Neural cell (in vitro differentiated cells): ENCODE results near the gene EPC2. TPM values are rescaled to one million over a fixed set of nuclear protein-coding genes. Genes with fewer than 3 reads are reported as not detected.

ENCODE experiments used
- H2AFZ ChIP-seq: fragments of 200-600, 300-800 bp; sonication (generic), shearing (Covaris generic); 2 replicates; pipeline ENCODE4 v1.6.0; 2014; ENCODE audit warnings: low read depth, mild to moderate bottlenecking, antibody characterized with exemption, low read length, moderate library complexity
- H3F3A ChIP-seq: fragments of 200-600 bp; shearing (Covaris generic); 2 replicates; pipeline ENCODE4 v1.6.1; 2016; ENCODE audit warnings: mild to moderate bottlenecking, moderate library complexity, mixed read lengths, antibody characterized with exemption, low read length; ENCODE audit not compliant: insufficient read depth, poor library complexity, severe bottlenecking
- H3K27ac ChIP-seq: fragments of 200-600, 300-800 bp; sonication (generic), shearing (Covaris generic); 2 replicates; pipeline ENCODE4 v1.5.1; 2014; ENCODE audit warnings: mild to moderate bottlenecking, low read length, moderate library complexity
- H3K27me3 ChIP-seq: fragments of 300-800, 200-600 bp; sonication (generic), shearing (Covaris generic); 2 replicates; pipeline ENCODE4 v1.6.0; 2014; ENCODE audit warnings: mild to moderate bottlenecking, low read depth, low read length, moderate library complexity; ENCODE audit not compliant: insufficient read depth
- H3K36me3 ChIP-seq: fragments of 300-800, 200-600 bp; sonication (generic), shearing (Covaris generic); 2 replicates; pipeline ENCODE4 v1.5.1; 2014; ENCODE audit warnings: mild to moderate bottlenecking, antibody characterized with exemption, low read length, moderate library complexity; ENCODE audit not compliant: insufficient read depth
- H3K4me2 ChIP-seq: fragments of 300-800, 200-600 bp; sonication (generic), shearing (Covaris generic); 2 replicates; pipeline ENCODE4 v1.6.0; 2014; ENCODE audit warnings: mild to moderate bottlenecking, low read length
- H3K4me3 ChIP-seq: fragments of 300-800, 200-600 bp; sonication (generic), shearing (Covaris generic); 2 replicates; pipeline ENCODE4 v1.5.1; 2014; ENCODE audit warnings: mild to moderate bottlenecking, low read length, moderate library complexity
- H3K79me2 ChIP-seq: fragments of 200-600 bp; shearing (Covaris generic); replicated peaks from 2 replicates; pipeline ENCODE4 v1.6.0; 2014; ENCODE audit warnings: mild to moderate bottlenecking, low read length, moderate library complexity; ENCODE audit not compliant: insufficient read depth
- H3K9ac ChIP-seq: fragments of 300-800, 200-600 bp; sonication (generic), shearing (Covaris generic); 2 replicates; pipeline ENCODE4 v1.6.1; 2016; ENCODE audit warnings: mild to moderate bottlenecking, low read length, mixed read lengths
- H3K9me2 ChIP-seq: fragments of 200-600 bp; shearing (Covaris generic); 2 replicates; pipeline ENCODE4 v1.6.1; 2016; ENCODE audit warnings: mild to moderate bottlenecking, low read length, mixed read lengths; ENCODE audit not compliant: insufficient read depth
- H3K9me3 ChIP-seq: fragments of 200-600, 300-800 bp; sonication (generic), shearing (Covaris generic); 2 replicates; pipeline ENCODE4 v1.6.1; 2016; ENCODE audit warnings: mild to moderate bottlenecking, mixed run types, low read length, moderate library complexity, mixed read lengths
- H4K20me1 ChIP-seq: fragments of 200-600 bp; shearing (Covaris generic); 2 replicates; pipeline ENCODE4 v1.6.1; 2016; ENCODE audit warnings: mild to moderate bottlenecking, mixed run types; ENCODE audit not compliant: insufficient read depth
- CTCF ChIP-seq: fragments of 450-650 bp; IDR thresholded peaks from 2 replicates; pipeline ENCODE4 v1.5.1; 2014; ENCODE audit warnings: antibody characterized with exemption, mild to moderate bottlenecking, moderate library complexity; ENCODE audit not compliant: poor library complexity, severe bottlenecking
- EP300 ChIP-seq: fragments of 450-650 bp; conservative IDR thresholded peaks from 2 replicates; pipeline ENCODE4 v1.6.1; 2014; ENCODE audit warnings: antibody characterized with exemption, mild to moderate bottlenecking, moderate library complexity; ENCODE audit not compliant: poor library complexity, severe bottlenecking
- EZH2 ChIP-seq: fragments of 200-600, 300-800 bp; shearing (Covaris generic), sonication (generic); IDR thresholded peaks from 2 replicates; pipeline ENCODE4 v1.6.1; 2014; ENCODE audit warnings: antibody characterized with exemption, low read length, borderline replicate concordance, mild to moderate bottlenecking; ENCODE audit not compliant: insufficient read depth, poor library complexity, severe bottlenecking
- MXI1 ChIP-seq: fragments of 450-650 bp; conservative IDR thresholded peaks from 2 replicates; pipeline ENCODE4 v1.6.1; 2014; ENCODE audit warnings: antibody characterized with exemption, mild to moderate bottlenecking; ENCODE audit not compliant: poor library complexity, severe bottlenecking
- POLR2AphosphoS5 ChIP-seq: IDR thresholded peaks from 2 replicates; pipeline ENCODE4 v1.6.1; 2012
- RAD21 ChIP-seq: fragments of 450-650 bp; conservative IDR thresholded peaks from 2 replicates; pipeline ENCODE4 v1.6.1; 2014; ENCODE audit warnings: antibody characterized with exemption, mild to moderate bottlenecking, moderate library complexity
- REST ChIP-seq: IDR thresholded peaks from 2 replicates; pipeline ENCODE4 v1.6.1; 2012; ENCODE audit warnings: borderline replicate concordance
- SMC3 ChIP-seq: fragments of 450-650 bp; conservative IDR thresholded peaks from 2 replicates; pipeline ENCODE4 v1.6.1; 2014; ENCODE audit warnings: antibody characterized with exemption, mild to moderate bottlenecking, moderate library complexity; ENCODE audit not compliant: poor library complexity
- TAF1 ChIP-seq: IDR thresholded peaks from 2 replicates; pipeline ENCODE4 v1.6.1; 2012; ENCODE audit warnings: low read depth
- polyA plus RNA-seq: library from polyadenylated mRNA; depleted of rRNA; stranded (reverse); fragments of >200 nt; gene quantifications from 2 replicates; pipeline ENCODE4 v1.2.3, GENCODE V29; 2014

The EPC2 gene
- polyA plus RNA-seq, 1 donor from 2014 or later: 43.9 TPM

GRCh38 chr2:148764815-148765214, 120.3 kb downstream of the EPC2 start:
- no peak for TF ChIP-seq RAD21
- no peak for TF ChIP-seq POLR2AphosphoS5
- TF ChIP-seq EZH2: no peak
- no peak for TF ChIP-seq CTCF
- no peak for TF ChIP-seq SMC3
- no peak for TF ChIP-seq EP300
- no peak for TF ChIP-seq TAF1
- no peak for TF ChIP-seq REST
- TF ChIP-seq MXI1: no peak
- Histone ChIP-seq H3K4me2 (no peak overlapping the region), H3K79me2 (no peaks in the 10 kb centered on the region), H3K9ac (no peak overlapping the region), H3F3A (no peaks in the 10 kb centered on the region), H3K4me3 (no peak overlapping the region), H3K9me3 (no peaks in the 10 kb centered on the region), H3K9me2 (no peaks in the 10 kb centered on the region), H4K20me1 (no peaks in the 10 kb centered on the region), H2AFZ (no peak overlapping the region), H3K27ac (no peak overlapping the region), H3K27me3 (no peaks in the 10 kb centered on the region), H3K36me3 (no peaks in the 10 kb centered on the region)

GRCh38 chr2:148770047-148770446, 125.5 kb downstream of the EPC2 start:
- TF ChIP-seq POLR2AphosphoS5: no peak
- TF ChIP-seq TAF1: no peak
- no peak for TF ChIP-seq REST
- TF ChIP-seq MXI1: no peak
- no peak for TF ChIP-seq EP300
- no peak for TF ChIP-seq CTCF
- no peak for TF ChIP-seq EZH2
- no peak for TF ChIP-seq SMC3
- no peak for TF ChIP-seq RAD21
- H3K4me2 ChIP-seq: no peak overlapping the region
- H3K9me3 ChIP-seq: no peaks in the 10 kb centered on the region
- H3K27me3 ChIP-seq: no peaks in the 10 kb centered on the region
- H3F3A ChIP-seq: no peaks in the 10 kb centered on the region
- no peaks in the 10 kb centered on the region for H3K9me2 ChIP-seq
- H4K20me1 ChIP-seq: no peaks in the 10 kb centered on the region
- H3K79me2 ChIP-seq: no peaks in the 10 kb centered on the region
- H3K9ac ChIP-seq: no peak overlapping the region
- H3K4me3 ChIP-seq: no peak overlapping the region
- no peak overlapping the region for H2AFZ ChIP-seq
- no peaks in the 10 kb centered on the region for H3K36me3 ChIP-seq
- H3K27ac ChIP-seq: no peak overlapping the region
